A549 treated with ZK216348 at 1 μM for 4 hours (cell line): Measurements from ENCODE around the gene E2F2. TPM values are rescaled to one million over a fixed set of nuclear protein-coding genes. Genes with fewer than 3 reads are reported as not detected.

Experiments used
- total RNA-seq: library from RNA; stranded (reverse); fragments of 200-300 nt; extraction: Qiagen RNA extraction; gene quantifications from 5 replicates; pipeline ENCODE4 v1.2.3, GENCODE V29; 2022; ENCODE audit warnings: low read depth

E2F2 gene, protein sequence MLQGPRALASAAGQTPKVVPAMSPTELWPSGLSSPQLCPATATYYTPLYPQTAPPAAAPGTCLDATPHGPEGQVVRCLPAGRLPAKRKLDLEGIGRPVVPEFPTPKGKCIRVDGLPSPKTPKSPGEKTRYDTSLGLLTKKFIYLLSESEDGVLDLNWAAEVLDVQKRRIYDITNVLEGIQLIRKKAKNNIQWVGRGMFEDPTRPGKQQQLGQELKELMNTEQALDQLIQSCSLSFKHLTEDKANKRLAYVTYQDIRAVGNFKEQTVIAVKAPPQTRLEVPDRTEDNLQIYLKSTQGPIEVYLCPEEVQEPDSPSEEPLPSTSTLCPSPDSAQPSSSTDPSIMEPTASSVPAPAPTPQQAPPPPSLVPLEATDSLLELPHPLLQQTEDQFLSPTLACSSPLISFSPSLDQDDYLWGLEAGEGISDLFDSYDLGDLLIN
- total RNA-seq, result 2.1 to 3.5 TPM (median 3.2 TPM) in 5 replicates

DNA sequence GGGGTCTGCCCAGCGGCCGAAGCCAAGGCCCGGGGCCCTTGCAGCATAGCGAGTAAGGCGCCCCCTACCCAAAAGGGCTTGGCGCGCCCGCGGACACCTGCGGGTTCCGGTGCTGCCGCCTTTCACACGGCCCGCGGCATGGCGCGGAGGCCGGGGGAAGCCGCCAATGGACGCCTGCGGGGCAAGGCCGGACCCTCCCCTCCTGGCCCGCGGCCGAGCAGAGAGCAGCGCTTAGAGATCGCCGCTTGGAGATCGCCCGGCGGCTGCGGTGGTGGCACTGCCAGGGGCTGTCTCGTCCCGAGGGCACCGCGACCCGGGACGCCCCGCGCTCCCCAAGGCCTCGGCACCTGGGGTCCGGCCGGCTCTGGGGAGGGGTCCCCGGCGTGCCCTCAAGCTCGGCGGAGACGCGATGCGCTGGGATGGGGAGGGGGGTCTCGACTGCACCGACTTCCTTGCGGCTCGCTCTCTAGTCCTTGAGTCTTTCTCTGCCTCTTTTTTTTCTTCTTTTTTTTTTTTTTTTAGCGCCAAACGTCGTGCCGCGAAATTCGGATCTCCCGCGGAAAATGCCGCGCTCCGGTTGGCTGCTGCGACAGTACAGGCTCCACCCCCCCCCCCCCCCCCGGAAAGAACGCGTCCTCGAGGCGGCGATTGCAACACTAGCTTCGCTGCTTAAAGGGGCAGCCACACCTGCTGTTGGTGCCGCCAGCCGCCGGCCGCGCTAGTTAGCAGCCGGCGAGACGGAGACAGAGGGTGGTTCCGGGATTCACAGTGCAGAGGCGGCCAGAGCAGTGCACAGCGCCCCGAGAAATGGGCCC, at the start of gene E2F2:
Gene E2F2 (minus strand): TSS at position 487 of the 815 bp plus-strand sequence. CDS start 440 bp downstream, at position 47.

DNA sequence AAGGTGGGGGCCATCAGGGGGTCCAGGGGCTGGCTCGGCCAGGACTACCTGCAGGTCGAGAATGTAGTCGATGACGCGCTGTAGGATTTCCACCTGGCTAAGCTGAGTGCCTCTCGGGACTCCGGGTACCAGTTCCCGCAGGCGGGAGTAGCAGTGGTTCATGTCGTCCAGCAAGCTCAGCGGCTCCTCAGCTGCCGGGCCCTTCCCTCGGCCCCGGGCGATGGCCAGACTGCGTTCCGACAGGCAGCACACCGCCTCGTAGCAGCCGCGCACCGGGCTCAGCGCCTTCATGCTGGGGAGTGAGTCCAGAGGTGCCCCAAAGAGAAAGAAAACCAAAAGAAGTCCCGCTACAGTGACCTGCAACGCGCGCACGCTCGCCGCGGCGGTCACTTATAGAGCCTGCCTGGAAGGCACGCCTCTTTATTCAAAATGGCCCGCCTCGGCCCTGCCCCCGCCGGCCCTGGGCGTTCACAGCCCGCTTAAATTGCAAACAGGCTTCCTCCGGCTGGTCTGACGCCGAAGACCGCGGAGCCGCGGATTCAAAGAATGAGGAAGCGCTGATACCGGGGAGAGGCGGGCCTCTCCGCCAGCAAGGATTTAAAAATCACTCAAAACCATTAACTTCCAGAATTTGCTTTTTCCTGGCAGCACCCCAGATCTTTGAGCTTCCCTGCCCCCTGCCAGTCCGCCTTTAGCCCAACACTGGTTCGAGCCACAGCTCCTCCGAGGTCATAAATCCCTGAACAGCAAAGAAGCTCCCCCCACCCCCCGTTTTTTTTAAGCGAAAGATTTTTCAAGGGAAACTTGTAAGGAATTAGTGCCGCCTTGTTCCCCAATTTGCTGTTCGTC, 28.3 kb upstream of the E2F2 start, which contains the start of gene ID3:
Gene ID3 (minus strand): TSS at position 366 of the 849 bp plus-strand sequence. CDS start 75 bp downstream, at position 291.

DNA sequence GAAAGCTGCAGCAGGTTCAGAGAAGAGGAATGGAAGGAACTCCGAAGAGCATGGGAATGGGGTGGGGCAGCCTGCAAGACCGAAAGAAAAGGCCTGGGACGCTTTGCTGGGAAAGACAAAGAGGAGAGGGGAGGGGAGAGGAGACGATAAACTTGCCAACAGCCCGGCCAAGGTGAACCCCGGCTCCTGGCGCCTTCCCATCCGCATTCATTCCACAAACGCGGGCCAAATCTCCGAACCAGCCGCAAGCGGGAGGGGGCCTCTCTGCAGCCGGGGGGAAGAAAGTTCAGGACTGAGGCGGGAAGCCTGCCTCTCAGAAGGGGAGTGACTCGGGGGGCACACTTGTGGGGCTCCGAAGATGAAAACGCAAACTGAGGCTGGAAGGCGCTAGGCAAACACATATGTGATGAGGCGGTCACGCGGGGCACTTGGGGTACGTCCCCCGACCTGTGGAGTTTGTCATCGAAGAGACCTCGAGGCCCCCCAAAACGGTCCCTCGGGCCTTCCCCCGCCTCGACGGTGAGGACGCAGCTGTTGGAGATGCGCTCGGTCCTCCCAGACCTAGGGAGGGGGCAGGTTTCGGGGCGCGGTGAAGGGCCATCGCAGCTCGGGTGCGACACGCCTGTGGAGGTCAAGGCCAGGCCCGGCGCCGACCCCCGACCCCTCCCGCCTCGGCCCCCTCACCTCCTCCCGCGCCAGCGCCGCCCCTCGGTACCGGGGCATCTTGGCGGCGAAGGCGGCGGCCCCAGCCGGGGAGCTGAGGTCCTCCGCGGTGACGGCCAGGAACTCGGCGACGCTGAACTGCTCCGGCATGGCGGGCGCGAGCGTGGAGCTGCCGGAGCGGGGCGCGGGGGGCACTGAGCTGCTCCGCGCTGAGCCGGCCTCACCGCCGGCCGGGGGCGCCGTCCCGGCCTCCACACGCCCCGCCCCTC, 47.4 kb downstream of the E2F2 start, which contains the start of gene ASAP3:
Gene ASAP3 (minus strand): TSS at position 859 of the 932 bp plus-strand sequence. CDS start 46 bp downstream, at position 813.

Other genes starting within 250 kb of the E2F2 start
- gene HNRNPR, start 186.9 kb downstream of the E2F2 start, total RNA-seq, result 164 to 229 TPM (median 176 TPM) in 5 replicates
- gene ZNF436, start 161.4 kb downstream of the E2F2 start, total RNA-seq, result 5.1 to 6.7 TPM (median 5.6 TPM) in 5 replicates
- gene TCEA3, start 106.5 kb downstream of the E2F2 start, total RNA-seq, result 0.42 to 0.72 TPM (median 0.46 TPM) in 4 of 5 replicates, not detected in the other
- 3.2 to 5.9 TPM (median 5.3 TPM) in 5 replicates for gene ASAP3, start 47.1 kb downstream of the E2F2 start, total RNA-seq
- gene ID3, start 28.3 kb upstream of the E2F2 start, total RNA-seq, result 230 to 501 TPM (median 359 TPM) in 5 replicates
- gene RPL11, start 160.6 kb upstream of the E2F2 start, total RNA-seq, result 1,347 to 1,706 TPM (median 1,388 TPM) in 5 replicates
- 26.2 to 30.9 TPM (median 29.8 TPM) in 5 replicates for gene ELOA, start 212.2 kb upstream of the E2F2 start, total RNA-seq
- 32.1 to 36.3 TPM (median 34.7 TPM) in 5 replicates for gene PITHD1, start 247.2 kb upstream of the E2F2 start, total RNA-seq